ENCODE data around the gene MMP24OS.

The MMP24OS gene

GRCh38 chr20:35295674-35296073, 17.8 kb upstream of the MMP24OS start:
- Histone ChIP-seq H3K36me3 (ENCODE audit: control insufficient read depth, insufficient read depth, low read length, severe bottlenecking) (no peaks in the 10 kb centered on the region), H3K9me3 (ENCODE audit: control insufficient read depth, low read length) (no peaks in the 10 kb centered on the region), H3K9ac (ENCODE audit: low read length) (no peak overlapping the region), H3K27me3 (replicated peaks; ENCODE audit: control insufficient read depth, insufficient read depth, low read length) (peaks cover 27% of the 10 kb centered on the region), H3K4me3 (ENCODE audit: low read length) (no peak overlapping the region), H3K4me1 (ENCODE audit: control insufficient read depth, insufficient read depth, low read length) (peaks cover 7% of the 10 kb centered on the region)
- no peak for DNase-seq (ENCODE audit: low read depth)

DNA sequence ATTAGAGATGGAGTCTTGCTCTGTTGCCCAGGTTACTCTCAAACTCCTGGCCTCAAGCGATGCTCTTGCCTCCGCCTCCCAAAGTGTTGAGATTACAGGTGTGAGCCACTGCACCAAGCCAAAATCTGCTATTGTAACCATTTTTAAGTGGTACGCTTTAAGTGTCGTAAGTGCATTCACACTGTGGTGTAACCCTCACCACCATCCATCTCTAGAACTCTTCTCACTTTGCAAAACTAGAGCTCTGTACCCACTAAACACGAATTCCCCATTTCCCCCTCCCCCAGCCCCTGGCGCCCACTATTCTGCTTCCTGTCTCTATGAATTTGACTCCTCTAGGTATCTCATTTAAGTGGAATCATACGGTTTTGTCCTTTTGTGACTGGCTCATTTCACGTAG, 17.1 kb upstream of the MMP24OS start:
- H3K4me1 ChIP-seq (ENCODE audit: control insufficient read depth, insufficient read depth, low read length), result peaks cover 7% of the 10 kb centered on the region
- H3K27me3 ChIP-seq (replicated peaks; ENCODE audit: control insufficient read depth, insufficient read depth, low read length), result peaks cover 30% of the 10 kb centered on the region
- H3K9me3 ChIP-seq (ENCODE audit: control insufficient read depth, low read length), result no peaks in the 10 kb centered on the region
- H3K36me3 ChIP-seq (ENCODE audit: control insufficient read depth, insufficient read depth, low read length, severe bottlenecking), result no peaks in the 10 kb centered on the region
- no peak overlapping the region for H3K4me3 ChIP-seq (ENCODE audit: low read length)
- no peak overlapping the region for H3K9ac ChIP-seq (ENCODE audit: low read length)
- DNase-seq (ENCODE audit: low read depth), result no peak

- DNase-seq (ENCODE audit: low read depth), result no peak
- no peak overlapping the region for H3K9ac ChIP-seq (ENCODE audit: low read length)
- no peak overlapping the region for H3K4me3 ChIP-seq (ENCODE audit: low read length)
- H3K4me1 ChIP-seq (ENCODE audit: control insufficient read depth, insufficient read depth, low read length), result peaks cover 7% of the 10 kb centered on the region
- no peaks in the 10 kb centered on the region for H3K36me3 ChIP-seq (ENCODE audit: control insufficient read depth, insufficient read depth, low read length, severe bottlenecking)
- H3K9me3 ChIP-seq (ENCODE audit: control insufficient read depth, low read length), result no peaks in the 10 kb centered on the region
- peaks cover 30% of the 10 kb centered on the region for H3K27me3 ChIP-seq (replicated peaks; ENCODE audit: control insufficient read depth, insufficient read depth, low read length)
These were observed 16.4 kb upstream of the MMP24OS start for GRCh38 chr20:35294293-35294685.

- Histone ChIP-seq H3K9me3 (ENCODE audit: control insufficient read depth, low read length) (no peaks in the 10 kb centered on the region), H3K4me3 (ENCODE audit: low read length) (no peak overlapping the region), H3K27me3 (replicated peaks; ENCODE audit: control insufficient read depth, insufficient read depth, low read length) (peaks cover 30% of the 10 kb centered on the region), H3K36me3 (ENCODE audit: control insufficient read depth, insufficient read depth, low read length, severe bottlenecking) (no peaks in the 10 kb centered on the region), H3K9ac (ENCODE audit: low read length) (no peak overlapping the region), H3K4me1 (ENCODE audit: control insufficient read depth, insufficient read depth, low read length) (peaks cover 7% of the 10 kb centered on the region)
- DNase-seq (ENCODE audit: low read depth), result no peak
These were observed 15.7 kb upstream of the MMP24OS start for GRCh38 chr20:35293303-35294292.

DNA sequence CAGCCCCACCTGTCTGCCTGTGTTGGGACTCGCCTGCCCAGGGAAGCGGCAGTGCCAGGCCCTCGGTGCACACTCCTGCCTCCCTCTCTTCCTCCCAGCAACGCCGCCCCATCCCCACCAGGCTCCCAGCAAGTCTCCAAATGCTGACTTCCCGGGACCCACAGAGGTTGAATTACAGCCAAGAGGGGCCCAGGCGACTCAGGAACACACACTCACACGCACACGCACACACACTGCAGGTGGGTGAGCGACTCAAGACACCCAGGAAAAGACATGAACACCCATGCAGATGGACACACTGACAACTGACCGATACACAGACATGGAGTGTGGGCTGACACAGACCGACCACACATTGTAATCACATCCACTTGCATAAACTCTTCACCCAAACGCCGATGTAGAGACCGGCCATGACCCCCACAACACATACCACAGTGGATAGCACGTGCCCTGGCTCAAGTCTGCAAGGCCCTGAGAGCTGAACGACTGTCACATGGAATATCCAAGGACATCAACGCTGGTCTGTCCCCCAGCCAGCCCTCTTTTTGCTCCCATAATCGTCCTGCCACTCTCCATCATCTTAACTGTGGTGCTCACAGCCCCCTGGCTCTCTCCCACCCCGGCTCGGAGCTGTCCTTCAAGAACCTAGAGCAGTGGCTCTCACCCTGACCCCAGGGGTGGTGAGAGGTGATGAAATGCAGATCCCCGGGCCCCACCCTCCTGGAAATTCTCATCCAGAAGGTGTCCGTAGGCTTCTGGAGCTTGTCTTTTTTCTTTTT, 14.8 kb upstream of the MMP24OS start:
- H3K36me3 ChIP-seq (ENCODE audit: control insufficient read depth, insufficient read depth, low read length, severe bottlenecking), result no peaks in the 10 kb centered on the region
- peaks cover 7% of the 10 kb centered on the region for H3K4me1 ChIP-seq (ENCODE audit: control insufficient read depth, insufficient read depth, low read length)
- H3K4me3 ChIP-seq (ENCODE audit: low read length), result no peak overlapping the region
- H3K9me3 ChIP-seq (ENCODE audit: control insufficient read depth, low read length), result no peaks in the 10 kb centered on the region
- H3K27me3 ChIP-seq (replicated peaks; ENCODE audit: control insufficient read depth, insufficient read depth, low read length), result peaks cover 34% of the 10 kb centered on the region
- no peak for DNase-seq (ENCODE audit: low read depth)
- H3K9ac ChIP-seq (ENCODE audit: low read length), result no peak overlapping the region

GRCh38 chr20:35291654-35292503, 14.0 kb upstream of the MMP24OS start, which contains the start of gene FAM83C:
Gene FAM83C (minus strand): TSS chr20:35292425. CDS start chr20:35292304, 121 bp downstream.
- DNase-seq (ENCODE audit: low read depth), result no peak
- H3K9ac ChIP-seq (ENCODE audit: low read length), result no peak within 1 kb of the TSS
- no peaks in the 10 kb centered on the region for H3K36me3 ChIP-seq (ENCODE audit: control insufficient read depth, insufficient read depth, low read length, severe bottlenecking)
- H3K4me3 ChIP-seq (ENCODE audit: low read length), result no peak within 1 kb of the TSS
- no peaks in the 10 kb centered on the region for H3K9me3 ChIP-seq (ENCODE audit: control insufficient read depth, low read length)
- H3K4me1 ChIP-seq (ENCODE audit: control insufficient read depth, insufficient read depth, low read length), result peaks cover under 1% of the 10 kb centered on the region
- peaks cover 35% of the 10 kb centered on the region for H3K27me3 ChIP-seq (replicated peaks; ENCODE audit: control insufficient read depth, insufficient read depth, low read length)

DNA sequence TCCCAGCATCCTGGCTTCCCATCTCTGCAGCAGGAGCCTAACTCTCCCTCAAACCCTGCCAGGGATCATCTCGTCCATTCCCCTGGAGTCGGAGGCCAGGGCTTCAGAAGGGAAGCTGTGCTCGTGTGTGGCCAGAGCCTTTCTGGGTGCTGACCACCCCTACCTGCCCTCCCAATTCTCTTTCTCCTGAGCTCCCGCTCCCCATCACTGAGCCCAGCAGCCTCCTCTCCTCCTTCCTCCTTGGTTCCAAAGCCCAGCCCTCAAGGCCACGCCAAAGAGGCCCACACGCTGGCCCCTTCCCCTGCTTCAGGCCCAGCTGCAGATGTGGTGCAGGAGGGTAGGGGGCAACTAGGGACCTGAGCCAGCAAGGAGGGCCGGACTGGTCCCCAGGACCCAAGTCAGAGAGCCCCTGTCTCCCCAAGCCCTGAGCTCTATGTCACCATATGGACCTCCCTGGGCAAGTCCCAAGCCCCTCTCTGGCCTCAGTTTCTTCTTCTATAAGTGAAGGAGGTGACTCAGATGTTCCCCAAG, 13.0 kb upstream of the MMP24OS start:
- DNase-seq (ENCODE audit: low read depth), result no peak
- no peak overlapping the region for H3K4me3 ChIP-seq (ENCODE audit: low read length)
- no peaks in the 10 kb centered on the region for H3K4me1 ChIP-seq (ENCODE audit: control insufficient read depth, insufficient read depth, low read length)
- H3K9ac ChIP-seq (ENCODE audit: low read length), result no peak overlapping the region
- H3K9me3 ChIP-seq (ENCODE audit: control insufficient read depth, low read length), result no peaks in the 10 kb centered on the region
- H3K27me3 ChIP-seq (replicated peaks; ENCODE audit: control insufficient read depth, insufficient read depth, low read length), result peaks cover 35% of the 10 kb centered on the region
- no peaks in the 10 kb centered on the region for H3K36me3 ChIP-seq (ENCODE audit: control insufficient read depth, insufficient read depth, low read length, severe bottlenecking)

DNA sequence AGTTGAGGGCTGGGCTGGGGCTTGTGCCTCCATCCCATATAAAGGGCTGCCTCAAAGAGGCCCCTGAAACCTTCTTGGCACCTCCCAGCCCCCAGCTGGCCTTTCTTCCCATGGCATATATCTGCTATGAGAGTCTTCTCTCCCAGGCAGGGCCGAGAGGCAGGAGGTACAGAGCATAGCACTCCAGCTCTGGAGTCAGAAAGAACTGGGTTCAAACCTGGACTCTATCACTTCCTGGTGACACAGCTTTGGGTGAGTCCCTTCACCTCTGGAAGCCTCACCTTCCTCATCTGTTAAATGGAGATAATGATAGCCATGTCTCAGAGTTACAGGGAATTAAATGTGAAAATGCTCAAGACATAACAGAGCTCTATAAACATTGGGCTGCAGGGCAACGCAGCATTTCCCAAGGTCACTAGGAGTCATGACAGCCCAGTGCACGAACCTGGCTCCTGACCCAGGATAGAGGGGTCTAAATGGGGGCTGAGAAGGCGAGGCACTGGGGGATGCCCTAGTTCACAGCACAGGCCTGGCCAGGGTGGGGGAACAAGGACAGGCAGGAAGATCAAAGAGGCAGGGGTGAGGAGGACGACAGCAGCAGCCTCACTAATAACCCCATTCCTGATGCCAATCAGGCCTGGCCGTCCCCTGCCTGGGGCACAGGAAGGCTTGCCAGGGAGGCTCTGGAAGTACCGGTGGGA, 12.4 kb upstream of the MMP24OS start:
- Histone ChIP-seq H3K4me3 (ENCODE audit: low read length) (no peak overlapping the region), H3K27me3 (replicated peaks; ENCODE audit: control insufficient read depth, insufficient read depth, low read length) (peaks cover 30% of the 10 kb centered on the region), H3K36me3 (ENCODE audit: control insufficient read depth, insufficient read depth, low read length, severe bottlenecking) (no peaks in the 10 kb centered on the region), H3K9me3 (ENCODE audit: control insufficient read depth, low read length) (no peaks in the 10 kb centered on the region), H3K9ac (ENCODE audit: low read length) (no peak overlapping the region), H3K4me1 (ENCODE audit: control insufficient read depth, insufficient read depth, low read length) (no peaks in the 10 kb centered on the region)
- no peak for DNase-seq (ENCODE audit: low read depth)

DNA sequence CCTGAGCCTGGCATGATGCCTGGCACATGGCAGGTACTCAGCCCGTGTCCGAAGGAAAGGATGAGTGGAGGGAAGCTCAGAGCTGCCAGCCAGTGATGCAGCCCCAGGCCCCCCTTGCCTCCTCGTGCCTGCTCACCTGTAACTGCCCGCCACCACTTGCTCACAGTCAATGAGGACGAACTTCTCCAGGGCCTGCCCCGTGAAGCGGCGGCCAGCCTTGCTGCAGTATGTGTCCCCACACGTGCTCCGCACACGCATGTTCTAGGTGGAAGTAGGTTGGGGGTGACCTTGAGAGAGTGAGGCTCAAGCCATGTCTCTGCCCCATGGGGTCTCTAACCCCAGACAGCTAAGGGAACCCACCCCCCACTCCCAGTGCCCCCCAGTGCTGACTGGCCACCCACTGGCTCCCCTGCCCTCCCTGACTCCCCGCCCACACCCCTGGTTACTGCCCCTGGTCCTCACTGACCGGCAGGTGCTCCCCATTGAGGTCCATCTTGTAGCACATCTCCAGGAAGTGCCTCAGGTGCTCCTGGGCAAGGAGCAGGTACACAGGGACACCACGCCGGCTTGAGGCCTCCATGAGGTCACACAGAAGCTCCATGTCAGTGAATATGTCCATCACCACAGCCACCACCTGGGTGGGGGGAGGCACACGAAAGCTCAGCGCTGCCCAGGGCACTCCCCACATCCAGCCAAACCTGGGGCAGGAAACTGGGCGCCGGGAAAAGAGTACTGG, 10.6 kb upstream of the MMP24OS start:
- no peak overlapping the region for H3K9ac ChIP-seq (ENCODE audit: low read length)
- DNase-seq (ENCODE audit: low read depth), result no peak
- H3K4me3 ChIP-seq (ENCODE audit: low read length), result no peak overlapping the region
- peaks cover 21% of the 10 kb centered on the region for H3K27me3 ChIP-seq (replicated peaks; ENCODE audit: control insufficient read depth, insufficient read depth, low read length)
- no peaks in the 10 kb centered on the region for H3K36me3 ChIP-seq (ENCODE audit: control insufficient read depth, insufficient read depth, low read length, severe bottlenecking)
- no peaks in the 10 kb centered on the region for H3K9me3 ChIP-seq (ENCODE audit: control insufficient read depth, low read length)
- peaks cover 11% of the 10 kb centered on the region for H3K4me1 ChIP-seq (ENCODE audit: control insufficient read depth, insufficient read depth, low read length)
